ENCODE results near the gene TSC2. TPM values are rescaled to one million over a fixed set of nuclear protein-coding genes. Genes with fewer than 3 reads are reported as not detected.

TSC2 gene
- total RNA-seq = 100 to 1,000 TPM in 4 of 6 donors, 10 to 100 TPM in 2; 47.3 to 296 (median 118) TPM

DNA sequence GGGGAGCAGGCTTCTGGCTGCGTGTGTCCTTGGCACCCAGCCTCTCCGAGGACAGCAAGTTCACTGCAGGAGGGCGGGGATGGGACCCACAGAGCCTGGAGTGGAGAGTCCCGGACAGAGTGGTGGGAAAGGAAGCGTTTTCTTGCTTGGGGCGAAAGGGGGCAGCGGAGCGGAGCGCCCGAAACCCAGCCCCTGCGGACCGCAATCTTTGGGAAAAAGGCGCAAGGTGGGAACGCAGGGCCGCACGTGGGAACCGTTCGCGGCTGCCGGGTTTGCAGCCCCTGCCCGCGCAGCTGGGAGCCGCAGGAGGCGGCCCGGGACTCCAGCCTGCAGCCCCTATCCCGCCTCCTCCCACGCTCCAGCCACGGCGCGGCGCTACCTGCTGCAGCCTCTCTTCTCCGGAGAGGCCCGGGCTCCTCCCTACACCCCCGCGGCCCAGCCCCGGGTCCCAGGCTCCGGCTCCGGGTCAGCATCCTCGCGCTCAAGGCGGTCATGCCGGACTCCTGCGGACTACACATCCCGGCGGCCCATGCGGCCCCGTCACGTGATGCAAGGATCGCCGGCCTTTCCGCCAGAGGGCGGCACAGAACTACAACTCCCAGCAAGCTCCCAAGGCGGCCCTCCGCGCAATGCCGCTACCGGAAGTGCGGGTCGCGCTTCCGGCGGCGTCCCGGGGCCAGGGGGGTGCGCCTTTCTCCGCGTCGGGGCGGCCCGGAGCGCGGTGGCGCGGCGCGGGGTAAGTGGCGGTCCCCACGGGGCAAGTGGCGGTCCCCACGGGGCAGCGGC, at the start of gene TSC2, which contains the start of gene NTHL1:
Gene TSC2, plus strand, starts transcription at position 656 of the 786 bp plus-strand sequence. CDS start 631 bp downstream, outside the sequence.
Gene NTHL1, minus strand, starts transcription at position 505 of the 786 bp plus-strand sequence. Its CDS starts 11 bp downstream, at position 494.
- peak; percentile 94 to 99 for ATAC-seq (ENCODE audit: low FRiP score in 2 of 2)
- Histone ChIP-seq H3K36me3 (peaks cover 5 to 23% (median 13%) of the 10 kb centered on the region in 4 donors), H3K27ac (peak within 1 kb of the TSS; percentile 73 to 97 (median 86)), H3K27me3 (no peaks in the 10 kb centered on the region), H3K4me1 (peaks cover 54 to 63% (median 55%) of the 10 kb centered on the region in 4 donors), H3K4me3 (peak within 1 kb of the TSS; percentile 63 to 98 (median 94)), H3K9me3 (no peaks in the 10 kb centered on the region)
- 1 to 3% methylated on average over 18 to 69 of the region's 81 CpGs for WGBS, 2 donors
- peak; percentile 98 to 99 for DNase-seq
- TF ChIP-seq POLR2AphosphoS5 (IDR thresholded peaks at IDR 0.05) (peak; percentile 82 to 90), EP300 (IDR thresholded peaks at IDR 0.05) (no peak), POLR2A (IDR thresholded peaks at IDR 0.05) (peak in 1 of 4 donors; percentile 70)
- TF ChIP-seq, protein P1, sequence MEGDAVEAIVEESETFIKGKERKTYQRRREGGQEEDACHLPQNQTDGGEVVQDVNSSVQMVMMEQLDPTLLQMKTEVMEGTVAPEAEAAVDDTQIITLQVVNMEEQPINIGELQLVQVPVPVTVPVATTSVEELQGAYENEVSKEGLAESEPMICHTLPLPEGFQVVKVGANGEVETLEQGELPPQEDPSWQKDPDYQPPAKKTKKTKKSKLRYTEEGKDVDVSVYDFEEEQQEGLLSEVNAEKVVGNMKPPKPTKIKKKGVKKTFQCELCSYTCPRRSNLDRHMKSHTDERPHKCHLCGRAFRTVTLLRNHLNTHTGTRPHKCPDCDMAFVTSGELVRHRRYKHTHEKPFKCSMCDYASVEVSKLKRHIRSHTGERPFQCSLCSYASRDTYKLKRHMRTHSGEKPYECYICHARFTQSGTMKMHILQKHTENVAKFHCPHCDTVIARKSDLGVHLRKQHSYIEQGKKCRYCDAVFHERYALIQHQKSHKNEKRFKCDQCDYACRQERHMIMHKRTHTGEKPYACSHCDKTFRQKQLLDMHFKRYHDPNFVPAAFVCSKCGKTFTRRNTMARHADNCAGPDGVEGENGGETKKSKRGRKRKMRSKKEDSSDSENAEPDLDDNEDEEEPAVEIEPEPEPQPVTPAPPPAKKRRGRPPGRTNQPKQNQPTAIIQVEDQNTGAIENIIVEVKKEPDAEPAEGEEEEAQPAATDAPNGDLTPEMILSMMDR (IDR thresholded peaks at IDR 0.05) = peak; percentile 23 to 86 (median 83)

DNA sequence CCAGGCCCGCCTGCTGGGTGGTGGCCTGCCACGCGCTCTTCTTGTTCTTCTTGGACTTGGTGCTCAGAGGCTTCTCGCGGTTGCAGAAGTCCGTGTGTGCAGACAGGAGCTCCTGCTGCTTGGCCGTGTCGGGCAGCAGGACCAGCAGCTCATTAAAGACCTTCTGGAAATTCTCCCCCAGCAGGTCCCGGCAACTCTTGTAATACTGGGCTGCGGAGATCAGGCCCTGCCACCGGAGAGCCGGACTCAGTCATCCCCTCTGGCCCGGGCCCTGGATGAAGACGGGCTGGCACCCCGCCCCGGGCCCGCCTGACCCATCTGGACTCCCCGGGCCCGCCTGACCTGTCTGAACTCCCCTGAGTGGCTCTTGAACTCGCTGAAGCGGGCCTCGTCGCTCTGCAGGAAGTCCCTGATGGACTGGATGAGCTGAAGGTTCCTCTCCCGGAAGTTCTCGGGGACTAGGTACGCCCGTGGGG, 49.4 kb upstream of the TSC2 start:
- ATAC-seq (ENCODE audit: low FRiP score in 2 of 2) = no peak
- Histone ChIP-seq H3K4me3 (no peak overlapping the region), H3K27me3 (no peaks in the 10 kb centered on the region), H3K4me1 (peaks cover 0 to 1% (median under 1%) of the 10 kb centered on the region in 4 donors), H3K36me3 (peaks cover 30 to 68% (median 59%) of the 10 kb centered on the region in 4 donors), H3K9me3 (no peaks in the 10 kb centered on the region), H3K27ac (peak overlapping the region in 1 of 4 donors; percentile 48)
- WGBS, 2 donors = 93 to 100% methylated on average over 2 to 26 of the region's 27 CpGs
- TF ChIP-seq POLR2A (IDR thresholded peaks at IDR 0.05) = no peak
- TF ChIP-seq, protein P1 (IDR thresholded peaks at IDR 0.05) = no peak
- no peak for TF ChIP-seq POLR2AphosphoS5 (IDR thresholded peaks at IDR 0.05)
- no peak for TF ChIP-seq EP300 (IDR thresholded peaks at IDR 0.05)
- DNase-seq = peak in 1 of 2 donors; percentile 81

DNA sequence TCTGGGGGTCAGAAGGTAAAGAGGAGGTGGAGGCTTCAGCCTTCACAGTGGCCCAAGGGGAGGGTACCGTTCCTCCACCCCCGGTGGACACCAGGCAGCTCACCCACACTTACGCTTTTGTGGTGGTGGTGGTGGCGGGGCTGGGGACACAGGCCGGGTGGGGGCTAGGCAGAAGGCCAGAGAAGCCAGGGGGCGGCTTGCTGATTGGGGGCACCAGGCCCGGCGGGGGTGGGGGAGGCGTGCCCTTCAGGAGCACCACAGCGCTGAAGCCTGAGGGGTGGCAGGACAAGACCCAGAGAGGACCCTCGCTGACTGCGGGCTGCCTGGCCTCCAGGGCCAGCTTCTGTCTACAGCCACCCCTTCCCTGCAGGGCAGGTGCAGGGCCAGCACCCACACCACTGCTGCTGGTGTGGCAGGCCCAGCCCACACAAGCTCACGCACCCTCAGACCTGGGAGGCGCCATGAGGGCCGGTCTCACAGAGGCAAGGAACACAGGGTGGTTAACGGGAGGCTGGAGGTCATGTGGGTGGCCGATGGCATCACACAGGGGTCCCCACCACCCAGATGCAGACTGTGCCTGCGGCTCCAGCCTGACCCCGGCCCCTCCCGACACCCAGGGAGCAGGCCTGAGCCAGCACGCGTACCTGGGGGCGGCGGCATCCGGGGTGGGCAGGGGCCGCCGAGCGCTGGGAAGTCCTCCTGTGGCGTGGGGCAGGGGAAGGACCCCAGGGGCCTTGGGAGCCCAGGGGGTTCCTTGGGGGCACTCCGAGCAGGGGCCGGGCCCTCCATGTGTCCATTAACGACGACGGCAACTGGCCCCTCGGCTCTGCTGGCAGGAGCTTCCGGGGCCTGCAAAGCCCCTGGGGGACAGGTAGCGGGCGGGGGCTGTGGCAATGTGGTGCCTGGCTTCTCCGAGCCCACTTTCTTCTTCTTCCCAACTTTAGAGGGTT, 48.7 kb upstream of the TSC2 start:
- no peak for ATAC-seq (ENCODE audit: low FRiP score in 2 of 2)
- Histone ChIP-seq H3K9me3 (no peaks in the 10 kb centered on the region), H3K4me1 (peaks cover 6 to 9% (median 8%) of the 10 kb centered on the region in 4 donors), H3K27ac (peak overlapping the region in 1 of 4 donors; percentile 48), H3K27me3 (no peaks in the 10 kb centered on the region), H3K36me3 (peaks cover 30 to 70% (median 59%) of the 10 kb centered on the region in 4 donors), H3K4me3 (no peak overlapping the region)
- no peak for TF ChIP-seq EP300 (IDR thresholded peaks at IDR 0.05)
- WGBS, 2 donors = 91 to 93% methylated on average over 18 to 34 of the region's 39 CpGs
- DNase-seq = peak in 1 of 2 donors; percentile 78

DNA sequence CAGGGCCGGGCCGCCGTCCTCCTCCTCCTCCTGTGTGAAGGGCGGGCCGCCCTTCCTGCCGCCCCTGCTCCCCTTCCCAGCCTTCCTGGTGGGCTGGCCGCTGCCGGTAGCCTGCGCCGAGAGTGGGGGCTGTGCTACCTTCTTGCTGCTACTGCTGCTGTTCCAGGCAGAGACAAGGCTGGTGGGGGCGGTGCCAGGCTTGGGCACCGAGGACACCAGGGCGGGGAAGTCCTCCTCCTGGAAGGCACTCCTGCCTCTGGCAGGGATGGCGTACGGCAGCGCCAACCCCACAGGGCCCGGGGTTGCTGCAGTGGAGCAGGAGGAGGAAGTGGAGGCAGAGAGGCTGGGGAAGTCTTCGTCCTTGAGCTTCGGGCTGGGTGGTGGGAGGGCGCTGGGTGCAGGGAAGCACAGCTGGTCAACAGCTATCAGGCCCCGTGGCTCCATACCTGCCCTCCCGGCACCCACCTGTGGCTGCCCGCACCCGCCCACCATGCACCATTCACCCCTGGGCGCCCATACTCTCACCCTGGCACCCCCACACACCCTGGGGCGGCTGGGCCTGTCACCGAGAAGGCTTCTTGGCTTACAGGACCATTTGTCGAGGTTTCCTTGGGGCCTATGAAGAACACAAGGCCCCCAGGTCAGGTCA, 47.8 kb upstream of the TSC2 start:
- H3K36me3 ChIP-seq = peaks cover 30 to 70% (median 59%) of the 10 kb centered on the region in 4 donors
- no peaks in the 10 kb centered on the region for H3K27me3 ChIP-seq
- H3K27ac ChIP-seq = no peak overlapping the region
- H3K4me3 ChIP-seq = no peak overlapping the region
- DNase-seq (peak in 1 of 2 donors; percentile 72), ATAC-seq (ENCODE audit: low FRiP score in 2 of 2) (no peak)
- WGBS, 2 donors = 91 to 95% methylated on average over 14 to 21 of the region's 28 CpGs
- H3K4me1 ChIP-seq = peaks cover 15 to 17% (median 16%) of the 10 kb centered on the region in 4 donors
- TF ChIP-seq, protein P1 (IDR thresholded peaks at IDR 0.05) = no peak
- TF ChIP-seq POLR2A (IDR thresholded peaks at IDR 0.05) (no peak), POLR2AphosphoS5 (IDR thresholded peaks at IDR 0.05) (no peak)
- H3K9me3 ChIP-seq = no peaks in the 10 kb centered on the region

Measured in upper lobe of left lung (tissue), 6 donors.